Caco-2 (cell line): ENCODE measurements around the gene RALGAPA1. TPM values are rescaled to one million over a fixed set of nuclear protein-coding genes. Genes with fewer than 3 reads are reported as not detected.
"Not testable (repeated sequence)": the region's sequence is repeated elsewhere in the genome, so short reads cannot be mapped to it uniquely, and the experiment has no call there.

Experiments
- BruUV-seq: library from RNA; stranded (reverse); fragments of 400-500 nt; replicated peaks from 2 replicates; lab custom pipeline; 2021; lab: Mats Ljungman, UMichigan
- CTCF ChIA-PET: fragments of 300-600 bp; sonication (Branson Sonifier 250); formaldehyde crosslinking; loops from one replicate; lab custom pipeline; 2022; ENCODE audit warnings: antibody characterized with exemption; lab: Charles Lee
- POLR2A ChIA-PET: fragments of 300-600 bp; sonication (Branson Sonifier 250); formaldehyde crosslinking; loops from one replicate; lab custom pipeline; 2022; ENCODE audit warnings: antibody characterized with exemption; lab: Charles Lee
- DNase-seq, 2 experiments: peaks; one replicate each; pipeline versions ENCODE4 v3.0.0 to v3.0.0-alpha.2; 2020 to 2022
- H3K27me3 ChIP-seq: replicated peaks from 2 replicates; pipeline ENCODE4 v1.6.0; 2011; ENCODE audit warnings: low read length; ENCODE audit not compliant: control insufficient read depth, insufficient read depth
- H3K36me3 ChIP-seq: 2 replicates; pipeline ENCODE4 v1.5.1; 2011; ENCODE audit warnings: low read length; ENCODE audit not compliant: control insufficient read depth, insufficient read depth
- H3K4me1 ChIP-seq: fragments of 250-450 bp; sonication (Bioruptor Pico); 2 replicates; pipeline ENCODE4 v1.5.1; 2020; ENCODE audit warnings: mild to moderate bottlenecking
- H3K4me3 ChIP-seq: 2 replicates; pipeline ENCODE4 v1.5.1; 2011; ENCODE audit warnings: low read depth, mild to moderate bottlenecking, control low read depth, low read length
- H3K9me3 ChIP-seq: fragments of 250-450 bp; sonication (Bioruptor Pico); 2 replicates; pipeline ENCODE4 v1.5.1; 2020; ENCODE audit warnings: mild to moderate bottlenecking, moderate library complexity
- H3K27ac Mint-ChIP-seq: one replicate; pipeline ENCODE4 v1.8.0; 2022; ENCODE audit warnings: mixed read lengths; ENCODE audit not compliant: unreplicated experiment
- H3K27me3 Mint-ChIP-seq: one replicate; pipeline ENCODE4 v1.8.0; 2022; ENCODE audit warnings: mixed read lengths; ENCODE audit not compliant: insufficient read depth, unreplicated experiment
- H3K36me3 Mint-ChIP-seq: one replicate; pipeline ENCODE4 v1.8.0; 2022; ENCODE audit warnings: mild to moderate bottlenecking, mixed read lengths; ENCODE audit not compliant: insufficient read depth, unreplicated experiment
- H3K4me1 Mint-ChIP-seq: one replicate; pipeline ENCODE4 v1.8.0; 2022; ENCODE audit warnings: low read depth, mixed read lengths; ENCODE audit not compliant: unreplicated experiment
- H3K4me3 Mint-ChIP-seq: one replicate; pipeline ENCODE4 v1.8.0; 2022; ENCODE audit warnings: mild to moderate bottlenecking, moderate library complexity, mixed read lengths; ENCODE audit not compliant: unreplicated experiment
- H3K9me3 Mint-ChIP-seq: one replicate; pipeline ENCODE4 v1.8.0; 2022; ENCODE audit warnings: mixed read lengths; ENCODE audit not compliant: unreplicated experiment
- CTCF ChIP-seq, 2 experiments: fragments of 200-600 bp in 1 of 2; IDR thresholded peaks; 1 replicate in 1 of 2; 2 replicates in 1 of 2; pipeline versions ENCODE4 v1.5.1 to v1.8.0; 2011 to 2022; ENCODE audit warnings: antibody characterized with exemption in 1 of 2, control low read depth in 1 of 2, inconsistent platforms in 1 of 2, low read depth in 1 of 2, low read length in 1 of 2, mild to moderate bottlenecking in 1 of 2, moderate library complexity in 1 of 2; ENCODE audit not compliant: insufficient read depth in 1 of 2, severe bottlenecking in 1 of 2, unreplicated experiment in 1 of 2
- intact Hi-C: fragments of 100-400 bp; cut with micrococcal nuclease; formaldehyde crosslinking; loops from one replicate; pipeline ENCODE4 v1.10.0; 2022; ENCODE audit not compliant: unreplicated experiment
- total RNA-seq: library from RNA; stranded (reverse); gene quantifications from 2 replicates; pipeline ENCODE4 v1.2.3, GENCODE V29; 2022

Gene RALGAPA1
- total RNA-seq, 1 experiment from 2014 or later: 28.9 TPM

- no peak overlapping the region for H3K27ac Mint-ChIP-seq
- intact Hi-C loops: loop anchor here (5.0 kb wide), 2 partner anchors 129 to 246 kb away; no protein-coding TSS in a partner anchor
- no peak for DNase-seq
- Histone ChIP-seq H3K9me3 (no peaks in the 10 kb centered on the region), H3K27me3 (no peaks in the 10 kb centered on the region), H3K36me3 (no peaks in the 10 kb centered on the region), H3K4me3 (no peak overlapping the region), H3K4me1 (no peaks in the 10 kb centered on the region)
- no peaks in the 10 kb centered on the region for H3K9me3 Mint-ChIP-seq
- POLR2A ChIA-PET: no interaction called here
- H3K4me1 Mint-ChIP-seq: no peaks in the 10 kb centered on the region
- CTCF ChIA-PET: interaction anchor here (1.6 kb wide), 1 partner anchor 130 kb away, joined by 5 read pairs; no protein-coding TSS in a partner anchor
- TF ChIP-seq CTCF (IDR thresholded peaks at IDR 0.05; ENCODE audit: insufficient read depth in 1 of 2, low read depth in 1 of 2, low read length in 1 of 2, severe bottlenecking in 1 of 2, unreplicated experiment in 1 of 2): no peak
- no peaks in the 10 kb centered on the region for H3K27me3 Mint-ChIP-seq
- BruUV-seq: no TSS peak
- no peak overlapping the region for H3K4me3 Mint-ChIP-seq
- H3K36me3 Mint-ChIP-seq: peaks cover 5% of the 10 kb centered on the region
Observed at GRCh38 chr14:35688126-35688826, 120.8 kb downstream of the RALGAPA1 start.

GRCh38 chr14:35687335-35687939, 121.7 kb downstream of the RALGAPA1 start:
- H3K36me3 ChIP-seq: no peaks in the 10 kb centered on the region; the same call in 1 of the 2 replicates
- H3K9me3 Mint-ChIP-seq: no peaks in the 10 kb centered on the region
- H3K4me3 Mint-ChIP-seq: no peak overlapping the region
- POLR2A ChIA-PET: no interaction called here
- H3K4me3 ChIP-seq: no peak overlapping the region
- H3K9me3 ChIP-seq: no peaks in the 10 kb centered on the region
- intact Hi-C loops: loop anchor here (1.0 to 5.0 kb wide), 4 partner anchors 130 to 265 kb away; partner anchors contain the start of gene INSM2
- DNase-seq: peak; percentile 47 to 59
- CTCF ChIA-PET: interaction anchor here (0.6 to 1.6 kb wide), 9 partner anchors 18 to 1024 kb away, joined by 3 to 9 read pairs (median 4); partner anchors contain the start of gene INSM2
- no peaks in the 10 kb centered on the region for H3K27me3 ChIP-seq
- peaks cover 5% of the 10 kb centered on the region for H3K36me3 Mint-ChIP-seq
- no peaks in the 10 kb centered on the region for H3K4me1 Mint-ChIP-seq
- TF ChIP-seq CTCF (IDR thresholded peaks at IDR 0.05; ENCODE audit: insufficient read depth in 1 of 2, low read depth in 1 of 2, low read length in 1 of 2, severe bottlenecking in 1 of 2, unreplicated experiment in 1 of 2): peak; percentile 73 to 76
- H3K27me3 Mint-ChIP-seq: no peaks in the 10 kb centered on the region
- no peaks in the 10 kb centered on the region for H3K4me1 ChIP-seq
- no TSS peak for BruUV-seq
- no peak overlapping the region for H3K27ac Mint-ChIP-seq

- H3K27me3 Mint-ChIP-seq, H3K36me3 Mint-ChIP-seq, BruUV-seq, H3K27me3 ChIP-seq, POLR2A ChIA-PET, DNase-seq, H3K9me3 ChIP-seq, H3K4me1 ChIP-seq, H3K4me1 Mint-ChIP-seq, H3K4me3 Mint-ChIP-seq, CTCF ChIA-PET, H3K4me3 ChIP-seq, intact Hi-C loops, H3K36me3 ChIP-seq, H3K27ac Mint-ChIP-seq, H3K9me3 Mint-ChIP-seq: not testable (repeated sequence)
Observed at GRCh38 chr14:35683688-35684087, 125.4 kb downstream of the RALGAPA1 start.
